ENCODE measurements around the gene GSAP.
"Not testable (repeated sequence)": the region's sequence is repeated elsewhere in the genome, so short reads cannot be mapped to it uniquely, and the experiment has no call there.

The GSAP gene

GRCh38 chr7:77348371-77348813 is 67.8 kb downstream of the GSAP start:
- H3K36me3 ChIP-seq = no peaks in the 10 kb centered on the region
- H3K9me3 ChIP-seq (ENCODE audit: severe bottlenecking) = no peaks in the 10 kb centered on the region
- TF ChIP-seq CTCF (IDR thresholded peaks at IDR 0.05; ENCODE audit: low read depth, low read length) = no peak
- no peak overlapping the region for H3K27ac ChIP-seq
- no peak for DNase-seq
- no peak overlapping the region for H3K4me3 ChIP-seq (ENCODE audit: low read depth, low read length)
- no peaks in the 10 kb centered on the region for H3K27me3 ChIP-seq (ENCODE audit: insufficient read depth, low read depth, severe bottlenecking)

- H3K9me3 ChIP-seq (ENCODE audit: severe bottlenecking) = no peaks in the 10 kb centered on the region
- H3K27ac ChIP-seq = no peak overlapping the region
- H3K4me3 ChIP-seq (ENCODE audit: low read depth, low read length) = no peak overlapping the region
- no peaks in the 10 kb centered on the region for H3K27me3 ChIP-seq (ENCODE audit: insufficient read depth, low read depth, severe bottlenecking)
- no peak for DNase-seq
- H3K36me3 ChIP-seq = no peaks in the 10 kb centered on the region
- TF ChIP-seq CTCF (IDR thresholded peaks at IDR 0.05; ENCODE audit: low read depth, low read length) = no peak
Measured at GRCh38 chr7:77346441-77346840, 69.7 kb downstream of the GSAP start.

GRCh38 chr7:77345426-77345825 is 70.7 kb downstream of the GSAP start:
- not testable (repeated sequence) for H3K9me3 ChIP-seq (ENCODE audit: severe bottlenecking); H3K36me3 ChIP-seq; H3K4me3 ChIP-seq (ENCODE audit: low read depth, low read length); H3K27ac ChIP-seq; DNase-seq; H3K27me3 ChIP-seq (ENCODE audit: insufficient read depth, low read depth, severe bottlenecking)

GRCh38 chr7:77339726-77340125 is 76.4 kb downstream of the GSAP start:
- no peak for TF ChIP-seq CTCF (IDR thresholded peaks at IDR 0.05; ENCODE audit: low read depth, low read length)
- H3K27ac ChIP-seq = no peak overlapping the region
- no peaks in the 10 kb centered on the region for H3K36me3 ChIP-seq
- H3K27me3 ChIP-seq (ENCODE audit: insufficient read depth, low read depth, severe bottlenecking) = no peaks in the 10 kb centered on the region
- no peak for DNase-seq
- no peaks in the 10 kb centered on the region for H3K9me3 ChIP-seq (ENCODE audit: severe bottlenecking)
- no peak overlapping the region for H3K4me3 ChIP-seq (ENCODE audit: low read depth, low read length)

- Histone ChIP-seq H3K36me3 (no peaks in the 10 kb centered on the region), H3K27me3 (ENCODE audit: insufficient read depth, low read depth, severe bottlenecking) (no peaks in the 10 kb centered on the region), H3K27ac (no peak overlapping the region), H3K4me3 (ENCODE audit: low read depth, low read length) (no peak overlapping the region), H3K9me3 (ENCODE audit: severe bottlenecking) (no peaks in the 10 kb centered on the region)
- DNase-seq = no peak
- TF ChIP-seq CTCF (IDR thresholded peaks at IDR 0.05; ENCODE audit: low read depth, low read length) = no peak
Measured at GRCh38 chr7:77338883-77339629, 77.1 kb downstream of the GSAP start.

GRCh38 chr7:77338260-77338659 is 77.9 kb downstream of the GSAP start:
- TF ChIP-seq CTCF (IDR thresholded peaks at IDR 0.05; ENCODE audit: low read depth, low read length) = no peak
- DNase-seq = no peak
- Histone ChIP-seq H3K36me3 (no peaks in the 10 kb centered on the region), H3K9me3 (ENCODE audit: severe bottlenecking) (no peaks in the 10 kb centered on the region), H3K4me3 (ENCODE audit: low read depth, low read length) (no peak overlapping the region), H3K27ac (no peak overlapping the region), H3K27me3 (ENCODE audit: insufficient read depth, low read depth, severe bottlenecking) (no peaks in the 10 kb centered on the region)
